Nephron (organoid): Measurements from ENCODE around the gene GAB1.

Experiments used
- H3K27ac Mint-ChIP-seq, 3 experiments: 2 replicates each; pipeline ENCODE4 v1.8.0; 2020; ENCODE audit warnings: mixed read lengths in 3 of 3, mild to moderate bottlenecking in 2 of 3, moderate library complexity in 1 of 3
- H3K27me3 Mint-ChIP-seq: 2 replicates; pipeline ENCODE4 v1.8.0; 2021; ENCODE audit warnings: low read depth, mild to moderate bottlenecking, moderate library complexity, mixed read lengths
- H3K36me3 Mint-ChIP-seq: 2 replicates; pipeline ENCODE4 v1.8.0; 2020; ENCODE audit warnings: low read depth, mixed read lengths
- H3K4me1 Mint-ChIP-seq: 2 replicates; pipeline ENCODE4 v1.8.0; 2020; ENCODE audit warnings: mixed read lengths
- H3K4me3 Mint-ChIP-seq, 3 experiments: 2 replicates each; pipeline ENCODE4 v1.8.0; 2020; ENCODE audit warnings: mild to moderate bottlenecking in 3 of 3, mixed read lengths in 3 of 3, moderate library complexity in 2 of 3
- H3K9me3 Mint-ChIP-seq: 2 replicates; pipeline ENCODE4 v1.8.0; 2020; ENCODE audit warnings: mixed read lengths
- TF ChIP-seq, protein P1 (sequence below), 3 experiments: fragments of 200-600 bp; sonication (generic); IDR thresholded peaks; one replicate each; pipeline ENCODE4 v1.5.0; 2021; ENCODE audit warnings: antibody characterized with exemption in 3 of 3; ENCODE audit not compliant: unreplicated experiment in 3 of 3

The GAB1 gene

DNA sequence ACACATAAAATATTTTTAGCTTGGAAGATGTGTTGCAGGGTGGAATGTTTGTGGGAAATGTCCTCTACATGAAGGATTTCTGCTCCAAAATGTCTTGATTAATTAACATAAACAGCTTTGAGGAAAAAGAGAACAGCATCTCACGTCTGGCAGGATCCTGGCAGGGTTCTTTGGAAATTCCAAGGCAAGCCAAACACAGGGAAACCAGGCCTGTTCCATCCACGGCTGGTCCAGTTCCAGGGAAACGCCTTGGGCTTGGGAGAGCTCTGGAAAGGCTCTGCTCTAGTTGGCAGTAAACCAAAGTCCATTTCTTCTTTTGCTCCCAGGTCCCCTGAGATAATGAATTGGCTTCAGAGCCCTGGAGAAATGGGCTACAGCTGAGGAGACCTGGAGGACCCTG, 42.4 kb upstream of the GAB1 start:
- TF ChIP-seq, protein P1, sequence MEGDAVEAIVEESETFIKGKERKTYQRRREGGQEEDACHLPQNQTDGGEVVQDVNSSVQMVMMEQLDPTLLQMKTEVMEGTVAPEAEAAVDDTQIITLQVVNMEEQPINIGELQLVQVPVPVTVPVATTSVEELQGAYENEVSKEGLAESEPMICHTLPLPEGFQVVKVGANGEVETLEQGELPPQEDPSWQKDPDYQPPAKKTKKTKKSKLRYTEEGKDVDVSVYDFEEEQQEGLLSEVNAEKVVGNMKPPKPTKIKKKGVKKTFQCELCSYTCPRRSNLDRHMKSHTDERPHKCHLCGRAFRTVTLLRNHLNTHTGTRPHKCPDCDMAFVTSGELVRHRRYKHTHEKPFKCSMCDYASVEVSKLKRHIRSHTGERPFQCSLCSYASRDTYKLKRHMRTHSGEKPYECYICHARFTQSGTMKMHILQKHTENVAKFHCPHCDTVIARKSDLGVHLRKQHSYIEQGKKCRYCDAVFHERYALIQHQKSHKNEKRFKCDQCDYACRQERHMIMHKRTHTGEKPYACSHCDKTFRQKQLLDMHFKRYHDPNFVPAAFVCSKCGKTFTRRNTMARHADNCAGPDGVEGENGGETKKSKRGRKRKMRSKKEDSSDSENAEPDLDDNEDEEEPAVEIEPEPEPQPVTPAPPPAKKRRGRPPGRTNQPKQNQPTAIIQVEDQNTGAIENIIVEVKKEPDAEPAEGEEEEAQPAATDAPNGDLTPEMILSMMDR (IDR thresholded peaks at IDR 0.05; ENCODE audit: unreplicated experiment in 3 of 3) = no peak
- Mint-ChIP-seq H3K27me3 (peaks cover 4% of the 10 kb centered on the region), H3K36me3 (no peaks in the 10 kb centered on the region), H3K27ac (peak overlapping the region in 2 of 3 experiments; percentile 87 to 94), H3K4me3 (no peak overlapping the region), H3K4me1 (peaks cover 27% of the 10 kb centered on the region), H3K9me3 (peaks cover 2% of the 10 kb centered on the region)

DNA sequence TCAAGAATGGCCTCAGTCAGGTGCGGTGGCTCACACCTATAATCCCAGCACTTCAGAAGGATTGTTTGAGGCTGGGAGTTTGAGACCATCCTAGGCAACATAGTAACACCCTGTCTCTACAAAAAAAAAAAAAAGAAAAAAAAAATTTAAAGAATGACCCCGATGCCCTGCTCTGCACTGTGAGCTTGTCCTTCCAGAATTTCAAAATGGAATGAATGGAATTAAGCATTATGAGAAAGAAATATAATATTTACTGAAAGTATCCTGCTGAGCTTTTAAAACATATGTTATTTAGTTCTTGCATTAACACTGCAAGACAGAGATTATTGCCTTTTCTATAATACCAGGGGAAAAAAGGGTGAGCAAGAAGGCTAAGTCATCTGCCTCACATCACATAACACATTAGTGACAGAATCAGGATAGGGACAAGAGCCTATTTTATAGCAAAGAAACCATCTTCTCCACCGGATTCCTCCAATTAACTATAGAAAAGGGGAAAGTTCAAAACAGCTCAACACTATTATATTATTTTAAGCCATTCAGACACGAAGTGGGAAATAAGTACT, 41.9 kb upstream of the GAB1 start:
- H3K9me3 Mint-ChIP-seq = peaks cover 3% of the 10 kb centered on the region

DNA sequence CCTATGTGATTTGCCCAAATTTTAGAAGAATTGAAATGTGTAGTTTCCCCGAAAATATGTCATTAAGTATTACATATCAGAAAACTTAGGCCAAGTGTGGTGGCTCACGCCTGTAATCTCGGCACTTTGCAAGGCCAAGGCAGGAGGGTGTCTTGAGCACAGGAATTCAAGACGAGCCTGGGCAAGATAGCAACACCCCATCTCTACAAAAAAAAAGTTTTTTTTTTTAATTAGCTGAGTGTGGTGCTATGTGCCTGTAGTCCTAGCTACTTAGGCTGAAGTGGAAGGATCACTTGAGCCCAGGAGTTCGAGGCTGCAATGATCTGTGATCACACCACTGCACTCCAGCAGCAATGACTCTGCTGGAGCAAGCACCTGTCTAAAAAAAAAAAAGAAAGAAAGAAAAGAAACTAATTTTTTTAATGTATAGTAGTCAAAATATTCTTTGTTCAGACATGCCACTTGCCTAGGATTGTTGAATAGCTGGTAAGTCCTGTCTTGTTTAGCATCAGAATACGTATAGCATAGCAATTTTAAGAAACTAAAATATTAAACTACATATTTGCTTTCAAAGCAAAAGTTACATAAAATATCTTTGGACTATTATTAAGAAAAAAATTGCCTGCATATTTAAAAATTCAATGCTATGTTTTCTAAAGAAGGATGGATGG, 40.1 kb upstream of the GAB1 start:
- peaks cover 4% of the 10 kb centered on the region for H3K27me3 Mint-ChIP-seq
- no peak overlapping the region for H3K27ac Mint-ChIP-seq
- H3K4me3 Mint-ChIP-seq = no peak overlapping the region
- TF ChIP-seq, protein P1 (IDR thresholded peaks at IDR 0.05; ENCODE audit: unreplicated experiment in 3 of 3) = no peak
- H3K36me3 Mint-ChIP-seq = no peaks in the 10 kb centered on the region
- H3K9me3 Mint-ChIP-seq = peaks cover 3% of the 10 kb centered on the region
- H3K4me1 Mint-ChIP-seq = peaks cover 22% of the 10 kb centered on the region

More for the DNA sequence above, 41.9 kb upstream of the GAB1 start:
- peaks cover 4% of the 10 kb centered on the region for H3K27me3 Mint-ChIP-seq
- H3K4me1 Mint-ChIP-seq = peaks cover 22% of the 10 kb centered on the region
- no peak overlapping the region for H3K4me3 Mint-ChIP-seq
- TF ChIP-seq, protein P1 (IDR thresholded peaks at IDR 0.05; ENCODE audit: unreplicated experiment in 3 of 3) = no peak
- H3K27ac Mint-ChIP-seq = peak overlapping the region in 2 of 3 experiments; percentile 67 to 87
- H3K36me3 Mint-ChIP-seq = no peaks in the 10 kb centered on the region

DNA sequence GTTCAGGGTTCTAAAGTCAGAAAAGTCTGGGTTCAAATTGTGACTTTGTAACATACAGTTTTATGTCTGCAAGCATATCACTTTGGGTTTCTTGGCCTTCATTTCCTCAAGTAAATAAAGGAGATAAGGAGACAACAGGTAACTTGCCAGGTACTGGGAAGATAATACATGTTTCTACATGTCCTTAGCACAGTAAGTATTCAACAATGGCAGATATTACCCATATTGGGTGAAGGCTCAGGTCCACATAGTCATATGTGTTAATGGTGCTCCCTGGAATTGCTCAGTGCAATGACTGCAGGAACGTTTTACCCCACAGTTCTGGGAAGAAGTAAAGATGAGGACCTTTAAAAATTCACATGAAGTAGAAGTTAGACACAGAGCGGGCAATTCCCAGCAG, 35.8 kb upstream of the GAB1 start:
- H3K4me1 Mint-ChIP-seq = peaks cover 11% of the 10 kb centered on the region
- no peaks in the 10 kb centered on the region for H3K27me3 Mint-ChIP-seq
- no peak overlapping the region for H3K4me3 Mint-ChIP-seq
- H3K9me3 Mint-ChIP-seq = peaks cover 3% of the 10 kb centered on the region
- H3K36me3 Mint-ChIP-seq = no peaks in the 10 kb centered on the region
- H3K27ac Mint-ChIP-seq = peak overlapping the region in 2 of 3 experiments; percentile 10 to 74
- TF ChIP-seq, protein P1 (IDR thresholded peaks at IDR 0.05; ENCODE audit: unreplicated experiment in 3 of 3) = no peak

DNA sequence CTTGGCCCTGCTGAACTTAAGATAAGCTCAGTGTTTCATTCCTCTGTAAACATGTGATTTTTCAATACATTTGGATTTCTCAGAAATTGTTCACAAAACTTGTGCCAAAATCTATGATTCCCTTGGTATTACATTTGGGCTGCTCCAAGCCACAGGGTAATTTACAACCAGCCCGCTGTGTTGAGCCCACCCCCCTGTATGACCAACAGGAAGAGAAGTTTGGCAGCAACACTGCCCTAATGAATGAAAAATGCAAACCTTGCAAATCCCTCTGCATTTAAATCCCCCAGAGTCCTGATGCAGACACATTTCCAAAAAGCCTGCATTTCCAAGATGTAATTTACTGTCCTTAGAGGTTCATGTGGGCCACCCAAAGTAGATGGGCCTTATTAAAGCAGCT, 34.1 kb upstream of the GAB1 start:
- no peaks in the 10 kb centered on the region for H3K36me3 Mint-ChIP-seq
- peak overlapping the region; percentile 82 to 91 (median 85) for H3K27ac Mint-ChIP-seq
- H3K4me3 Mint-ChIP-seq = no peak overlapping the region
- TF ChIP-seq, protein P1 (IDR thresholded peaks at IDR 0.05; ENCODE audit: unreplicated experiment in 3 of 3) = no peak
- H3K4me1 Mint-ChIP-seq = peaks cover 11% of the 10 kb centered on the region
- peaks cover 3% of the 10 kb centered on the region for H3K9me3 Mint-ChIP-seq
- no peaks in the 10 kb centered on the region for H3K27me3 Mint-ChIP-seq

DNA sequence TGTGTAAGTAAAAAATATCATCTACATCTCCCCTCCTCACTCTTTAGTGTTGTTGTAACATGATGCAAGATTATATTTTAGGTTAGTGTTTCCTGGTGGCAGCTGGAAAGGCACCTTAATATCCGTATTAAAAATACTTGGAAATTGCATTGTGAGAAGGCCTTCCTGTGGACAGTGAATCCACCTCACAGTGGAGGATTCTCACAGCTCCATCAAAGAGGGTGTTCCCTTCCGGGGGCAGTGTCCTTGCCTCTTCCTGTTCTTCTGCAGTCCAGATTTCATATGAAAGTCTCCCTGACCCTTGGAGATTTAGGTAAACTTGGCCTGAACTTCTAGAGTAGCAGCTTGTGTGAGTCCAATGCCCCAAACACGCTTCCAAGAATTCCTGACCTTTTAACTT, 29.9 kb upstream of the GAB1 start:
- Mint-ChIP-seq H3K27me3 (no peaks in the 10 kb centered on the region), H3K9me3 (no peaks in the 10 kb centered on the region), H3K36me3 (no peaks in the 10 kb centered on the region), H3K27ac (no peak overlapping the region), H3K4me1 (peaks cover 11% of the 10 kb centered on the region), H3K4me3 (no peak overlapping the region)
- TF ChIP-seq, protein P1 (IDR thresholded peaks at IDR 0.05; ENCODE audit: unreplicated experiment in 3 of 3) = no peak
